OCI-LY3 (cell line): ENCODE results near the gene MCM8.
A peak's percentile ranks its signal among the peaks of the same experiment; 100 is the strongest.

Source experiments
- H2AFZ ChIP-seq: fragments of 200-600, 300-600 bp; shearing (Covaris generic); 2 replicates; pipeline ENCODE4 v1.6.0; 2014; ENCODE audit warnings: antibody characterized with exemption, low read depth, low read length
- H3K27ac ChIP-seq: fragments of 200-600, 300-600 bp; sonication (generic); 2 replicates; pipeline ENCODE4 v1.5.1; 2014; ENCODE audit warnings: mild to moderate bottlenecking, low read length, moderate library complexity, mixed read lengths
- H3K27me3 ChIP-seq: fragments of 200-600, 300-600 bp; sonication (generic); 2 replicates; pipeline ENCODE4 v1.6.1; 2014; ENCODE audit warnings: low read depth, low read length, mixed read lengths
- H3K36me3 ChIP-seq: fragments of 200-600, 300-600 bp; sonication (generic); replicated peaks from 2 replicates; pipeline ENCODE3; 2014; ENCODE audit warnings: low read depth, low read length, mixed read lengths
- H3K4me1 ChIP-seq: fragments of 300-600, 200-600 bp; sonication (generic); 2 replicates; pipeline ENCODE4 v1.6.1; 2014; ENCODE audit warnings: low read length, mixed read lengths
- H3K4me2 ChIP-seq: fragments of 200-600, 300-600 bp; sonication (generic); 2 replicates; pipeline ENCODE4 v1.6.1; 2014; ENCODE audit warnings: low read length, mixed read lengths
- H3K4me3 ChIP-seq: fragments of 300-600, 200-600 bp; sonication (generic); 2 replicates; pipeline ENCODE4 v1.5.1; 2014; ENCODE audit warnings: antibody characterized with exemption, mild to moderate bottlenecking, low read length, moderate library complexity
- H3K79me2 ChIP-seq: fragments of 300-600, 200-600 bp; shearing (Covaris generic); 2 replicates; pipeline ENCODE4 v1.6.1; 2014; ENCODE audit warnings: mild to moderate bottlenecking, low read length, mixed read lengths
- H3K9ac ChIP-seq: fragments of 300-600, 200-600 bp; shearing (Covaris generic); 2 replicates; pipeline ENCODE4 v1.6.0; 2014; ENCODE audit warnings: mild to moderate bottlenecking, low read length, moderate library complexity
- H3K9me3 ChIP-seq: fragments of 200-600, 300-600 bp; shearing (Covaris generic); 2 replicates; pipeline ENCODE4 v1.6.1; 2014; ENCODE audit warnings: low read length, mixed read lengths; ENCODE audit not compliant: insufficient read depth
- H4K20me1 ChIP-seq: fragments of 200-600, 300-600 bp; sonication (generic); 2 replicates; pipeline ENCODE4 v1.6.1; 2016; ENCODE audit warnings: low read length, mixed read lengths; ENCODE audit not compliant: insufficient read depth
- EZH2phosphoT487 ChIP-seq: fragments of 200-600 bp; shearing (Covaris generic); IDR thresholded peaks from 2 replicates; pipeline ENCODE4 v1.6.1; 2018; ENCODE audit warnings: antibody characterized with exemption, mixed run types, low read depth
- TF ChIP-seq, protein P1 (sequence below): fragments of 200-600, 300-600 bp; sonication (generic); IDR thresholded peaks from 2 replicates; pipeline ENCODE4 v1.5.1; 2014; ENCODE audit warnings: antibody characterized with exemption, low read length, low read depth

Gene MCM8

GRCh38 chr20:5920581-5920980 lies 29.9 kb upstream of the MCM8 start:
- Histone ChIP-seq H3K27me3 (0 out of 2 replicates have a peak, but pooled peaks cover 4% of the 10 kb centered on the region), H2AFZ (no peak overlapping the region), H3K27ac (no peak overlapping the region), H3K9ac (no peak overlapping the region), H3K4me1 (peaks cover 6% of the 10 kb centered on the region; the same call in 1 of the 2 replicates), H3K79me2 (no peaks in the 10 kb centered on the region), H3K4me3 (no peak overlapping the region), H3K36me3 (no peaks in the 10 kb centered on the region), H3K9me3 (no peaks in the 10 kb centered on the region), H4K20me1 (no peaks in the 10 kb centered on the region), H3K4me2 (no peak overlapping the region)
- no peak for TF ChIP-seq EZH2phosphoT487
- TF ChIP-seq, protein P1, sequence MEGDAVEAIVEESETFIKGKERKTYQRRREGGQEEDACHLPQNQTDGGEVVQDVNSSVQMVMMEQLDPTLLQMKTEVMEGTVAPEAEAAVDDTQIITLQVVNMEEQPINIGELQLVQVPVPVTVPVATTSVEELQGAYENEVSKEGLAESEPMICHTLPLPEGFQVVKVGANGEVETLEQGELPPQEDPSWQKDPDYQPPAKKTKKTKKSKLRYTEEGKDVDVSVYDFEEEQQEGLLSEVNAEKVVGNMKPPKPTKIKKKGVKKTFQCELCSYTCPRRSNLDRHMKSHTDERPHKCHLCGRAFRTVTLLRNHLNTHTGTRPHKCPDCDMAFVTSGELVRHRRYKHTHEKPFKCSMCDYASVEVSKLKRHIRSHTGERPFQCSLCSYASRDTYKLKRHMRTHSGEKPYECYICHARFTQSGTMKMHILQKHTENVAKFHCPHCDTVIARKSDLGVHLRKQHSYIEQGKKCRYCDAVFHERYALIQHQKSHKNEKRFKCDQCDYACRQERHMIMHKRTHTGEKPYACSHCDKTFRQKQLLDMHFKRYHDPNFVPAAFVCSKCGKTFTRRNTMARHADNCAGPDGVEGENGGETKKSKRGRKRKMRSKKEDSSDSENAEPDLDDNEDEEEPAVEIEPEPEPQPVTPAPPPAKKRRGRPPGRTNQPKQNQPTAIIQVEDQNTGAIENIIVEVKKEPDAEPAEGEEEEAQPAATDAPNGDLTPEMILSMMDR = no peak

- Histone ChIP-seq H3K4me2 (peak overlapping the region; percentile 21), H3K27ac (no peak overlapping the region), H3K4me3 (no peak overlapping the region), H2AFZ (peak overlapping the region; percentile 48), H3K4me1 (peaks cover 6% of the 10 kb centered on the region; the same call in 1 of the 2 replicates), H3K36me3 (no peaks in the 10 kb centered on the region), H3K79me2 (no peaks in the 10 kb centered on the region), H4K20me1 (no peaks in the 10 kb centered on the region), H3K9me3 (no peaks in the 10 kb centered on the region), H3K9ac (no peak overlapping the region), H3K27me3 (no peaks in the 10 kb centered on the region)
- TF ChIP-seq, protein P1 = no peak
- TF ChIP-seq EZH2phosphoT487 = no peak
These were observed 27.0 kb upstream of the MCM8 start for GRCh38 chr20:5923493-5923892.

- H3K4me3 ChIP-seq = no peak overlapping the region
- TF ChIP-seq, protein P1 = no peak
- TF ChIP-seq EZH2phosphoT487 = no peak
- no peaks in the 10 kb centered on the region for H3K36me3 ChIP-seq
- H3K4me2 ChIP-seq = no peak overlapping the region
- no peak overlapping the region for H2AFZ ChIP-seq
- no peaks in the 10 kb centered on the region for H3K27me3 ChIP-seq
- no peaks in the 10 kb centered on the region for H4K20me1 ChIP-seq
- H3K9ac ChIP-seq = no peak overlapping the region
- H3K4me1 ChIP-seq = peaks cover 6% of the 10 kb centered on the region; the same call in 1 of the 2 replicates
- no peak overlapping the region for H3K27ac ChIP-seq
- H3K9me3 ChIP-seq = no peaks in the 10 kb centered on the region
- H3K79me2 ChIP-seq = no peaks in the 10 kb centered on the region
These were observed 24.9 kb upstream of the MCM8 start for GRCh38 chr20:5925551-5925950.

GRCh38 chr20:5927749-5928462 lies 22.5 kb upstream of the MCM8 start:
- Histone ChIP-seq H3K79me2 (no peaks in the 10 kb centered on the region), H3K4me3 (no peak overlapping the region), H3K27ac (no peak overlapping the region), H2AFZ (no peak overlapping the region), H3K36me3 (no peaks in the 10 kb centered on the region), H3K4me1 (peaks cover 6% of the 10 kb centered on the region; the same call in 1 of the 2 replicates), H3K9me3 (no peaks in the 10 kb centered on the region), H3K27me3 (no peaks in the 10 kb centered on the region), H4K20me1 (no peaks in the 10 kb centered on the region), H3K4me2 (no peak overlapping the region), H3K9ac (no peak overlapping the region)
- TF ChIP-seq EZH2phosphoT487 = no peak
- TF ChIP-seq, protein P1 = no peak
